ENCODE results near the gene NPIPB6. TPM values are rescaled to one million over a fixed set of nuclear protein-coding genes. Genes with fewer than 3 reads are reported as not detected.

The NPIPB6 gene
- total RNA-seq, 1 donor from 2014 or later, result 0.48 TPM

DNA sequence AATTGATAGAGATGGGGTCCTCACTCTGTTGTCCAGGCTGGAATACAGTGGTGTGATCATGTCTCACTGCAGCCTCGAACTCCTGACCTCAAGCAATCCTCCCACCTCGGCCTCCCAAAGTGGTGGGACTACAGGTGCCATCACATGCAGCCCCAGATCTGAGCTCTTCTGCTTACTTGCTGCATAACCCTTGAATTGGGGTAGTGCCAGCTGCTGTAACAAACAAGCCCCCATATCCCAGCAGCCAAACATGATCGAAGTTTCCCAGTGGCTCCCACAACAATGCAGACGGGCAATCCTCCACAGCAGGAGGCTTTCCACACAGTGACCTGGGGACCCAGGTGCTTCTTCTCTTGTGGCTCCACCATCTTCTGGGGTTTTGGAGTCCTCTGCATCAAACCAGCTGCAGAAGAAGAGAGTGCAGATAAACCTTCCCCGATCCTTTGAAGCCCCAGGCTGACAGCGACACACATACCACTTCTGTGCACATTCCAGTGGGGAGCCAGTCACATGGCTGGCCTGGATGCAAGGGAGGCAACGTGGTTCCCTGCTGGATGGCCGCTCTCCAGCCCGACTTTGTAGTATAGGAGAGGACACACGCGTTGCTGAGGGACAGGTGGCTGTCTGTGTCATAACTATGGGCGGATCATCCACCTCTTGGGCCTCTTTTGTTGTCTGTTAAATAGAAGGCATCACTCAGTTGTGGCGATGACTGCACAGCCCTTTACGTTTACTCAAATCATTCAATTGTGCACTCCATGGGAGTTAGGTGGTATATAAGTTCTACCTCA is 54.3 kb downstream of the NPIPB6 start:
- DNase-seq (peak; percentile 50), ATAC-seq (ENCODE audit: poor library complexity) (peak; percentile 77)
- intact Hi-C loops (cut with DNase I), result no loop called here

- ATAC-seq (ENCODE audit: poor library complexity) (no peak), DNase-seq (no peak)
- intact Hi-C loops (cut with DNase I), result no loop called here
Measured at GRCh38 chr16:28307936-28308335, 55.4 kb downstream of the NPIPB6 start.

DNA sequence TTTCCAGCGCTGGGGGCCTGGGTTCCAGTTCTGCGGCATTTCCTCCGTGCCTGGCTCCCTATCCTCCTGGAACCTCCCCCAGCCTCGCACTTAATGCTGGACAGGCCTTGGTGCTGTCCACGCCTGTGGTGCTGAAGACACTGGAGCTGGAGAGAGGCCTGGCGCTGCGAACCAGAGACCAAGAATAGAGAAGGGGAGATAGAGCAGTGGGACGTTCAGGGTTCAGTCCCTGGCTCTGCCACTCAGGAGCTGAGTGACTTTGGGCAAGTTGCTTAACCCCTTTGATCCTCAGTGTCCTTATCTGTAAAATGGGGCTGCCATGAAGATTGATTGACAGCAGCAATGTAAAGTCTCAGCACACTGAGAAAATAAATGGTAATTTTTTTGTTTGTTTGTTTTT is 59.1 kb downstream of the NPIPB6 start:
- peak; percentile 40 for ATAC-seq (ENCODE audit: poor library complexity)
- DNase-seq, result peak; percentile 62
- intact Hi-C loops (cut with DNase I), result no loop called here

DNA sequence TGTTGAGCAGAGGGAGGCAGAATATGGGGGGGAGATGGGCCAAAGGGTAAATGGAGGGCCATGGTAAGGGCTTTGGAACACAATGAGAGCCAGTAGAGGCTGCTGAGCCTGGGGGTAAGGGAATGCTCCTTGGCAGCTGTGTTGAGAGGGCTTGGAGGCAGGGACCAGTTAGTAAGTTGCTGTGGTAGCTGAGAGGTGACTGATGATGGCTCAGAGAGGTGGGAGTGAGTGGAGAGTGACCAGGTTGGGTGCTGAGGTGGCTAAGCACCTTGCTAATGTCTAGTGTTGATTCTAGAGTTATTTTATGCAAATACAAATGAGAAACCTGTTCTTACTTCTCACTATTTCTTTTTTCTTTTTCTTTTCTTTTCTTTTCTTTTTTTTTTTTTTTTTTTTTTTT is 60.2 kb downstream of the NPIPB6 start:
- ATAC-seq (ENCODE audit: poor library complexity) (no peak), DNase-seq (no peak)
- intact Hi-C loops (cut with DNase I), result no loop called here

DNA sequence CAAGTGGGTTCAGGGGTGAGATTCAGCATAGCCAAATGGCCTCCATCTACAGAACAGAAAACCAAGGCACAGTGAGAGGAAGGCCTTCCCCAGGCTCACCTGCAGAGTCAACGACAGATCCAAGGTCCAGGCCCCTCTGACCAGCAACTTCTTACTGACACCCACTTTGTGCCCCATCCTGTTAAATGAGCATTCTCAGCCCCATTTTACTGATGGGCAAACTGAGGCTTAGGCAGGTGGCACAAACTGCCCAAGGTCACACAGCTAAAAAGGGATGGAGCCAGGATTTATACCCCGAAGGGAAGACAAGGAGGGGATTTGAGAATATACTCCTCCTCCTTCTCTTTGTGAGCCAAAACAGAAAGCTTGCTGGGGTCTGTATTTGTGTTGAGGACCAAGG is 61.7 kb downstream of the NPIPB6 start:
- intact Hi-C loops (cut with DNase I), result no loop called here
- DNase-seq, result no peak

DNA sequence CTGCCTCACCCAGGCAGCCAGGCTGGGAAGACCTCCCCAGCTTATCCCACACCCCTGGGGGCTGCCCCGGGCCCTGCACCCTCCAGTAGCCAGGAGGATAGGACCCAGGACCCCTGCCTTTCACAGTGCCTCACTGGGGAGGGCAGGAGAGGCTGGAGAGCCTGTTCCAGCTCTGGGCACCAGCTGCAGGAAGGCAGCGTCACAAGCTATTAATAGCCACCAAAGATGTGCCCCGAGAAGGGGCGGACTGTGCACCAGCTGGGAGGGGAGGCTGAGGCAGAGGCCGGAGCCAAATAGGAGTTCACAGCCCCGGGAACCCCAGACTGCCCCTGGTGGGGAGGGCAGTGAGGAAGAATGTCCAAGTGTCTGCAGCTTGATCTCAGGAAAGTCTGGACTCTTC is 62.2 kb downstream of the NPIPB6 start:
- peak; percentile 77 for ATAC-seq (ENCODE audit: poor library complexity)
- no peak for DNase-seq
- intact Hi-C loops (cut with DNase I), result no loop called here

More for the DNA sequence above, 61.7 kb downstream of the NPIPB6 start:
- ATAC-seq (ENCODE audit: poor library complexity), result no peak

DNA sequence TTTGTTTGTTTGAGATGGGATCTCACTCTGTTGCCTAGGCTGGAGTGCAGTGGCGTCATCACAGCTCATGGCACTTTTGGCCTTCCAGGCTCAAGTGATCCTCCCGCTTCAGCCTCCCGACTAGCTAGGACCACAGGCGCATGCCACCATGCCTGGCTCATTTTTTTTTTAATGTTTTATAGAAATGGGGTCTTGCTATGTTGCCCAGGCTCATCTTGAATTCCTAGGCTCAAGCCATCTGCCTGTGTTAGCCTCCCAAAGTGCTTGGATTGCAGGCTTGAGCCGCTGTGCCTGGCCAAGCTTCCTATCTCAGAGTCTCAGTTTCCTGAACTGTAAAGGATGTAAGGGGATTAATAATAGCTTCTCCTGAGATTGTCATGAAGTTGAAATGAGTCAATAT is 63.0 kb downstream of the NPIPB6 start:
- intact Hi-C loops (cut with DNase I), result no loop called here
- DNase-seq, result no peak
- no peak for ATAC-seq (ENCODE audit: poor library complexity)

- intact Hi-C loops (cut with DNase I), result no loop called here
- DNase-seq (no peak), ATAC-seq (ENCODE audit: poor library complexity) (no peak)
Measured at GRCh38 chr16:28298511-28298878, 64.8 kb downstream of the NPIPB6 start.

DNA sequence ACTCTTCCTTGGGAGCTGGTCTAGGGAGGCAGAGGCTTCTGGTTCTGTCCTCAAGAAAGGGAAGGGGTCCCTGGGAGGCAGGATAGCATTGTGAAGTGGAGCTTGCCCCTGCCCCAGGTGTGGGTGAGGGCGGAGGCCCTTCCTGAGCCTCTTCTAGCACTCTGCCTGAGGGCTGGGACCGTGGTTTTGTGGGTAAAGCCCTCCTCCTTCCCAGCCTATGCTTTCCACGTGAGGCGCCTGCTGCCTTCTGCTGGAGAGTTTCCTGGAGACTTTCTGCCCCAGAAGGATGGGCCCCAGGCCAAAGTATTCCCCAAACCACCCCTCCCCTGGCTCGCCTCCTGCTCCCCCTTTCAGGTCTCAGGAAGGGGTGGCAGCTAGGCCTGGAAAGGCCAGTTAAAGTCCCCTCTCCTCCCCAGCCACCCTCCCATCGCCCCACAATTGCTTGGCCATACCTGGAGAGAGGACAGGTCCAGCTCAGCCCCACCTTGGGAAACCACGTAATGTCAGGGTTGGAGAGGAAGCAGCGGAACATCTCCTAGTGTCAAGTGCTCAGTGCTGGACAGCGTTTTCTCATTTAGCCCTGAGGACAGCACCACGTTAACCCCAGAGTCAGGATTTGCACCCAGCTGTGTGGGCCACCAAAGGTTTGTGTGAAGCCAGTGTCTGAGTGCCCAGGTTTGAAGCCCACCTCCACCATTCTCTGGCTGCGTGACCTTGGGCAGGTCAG is 65.4 kb downstream of the NPIPB6 start:
- intact Hi-C loops (cut with DNase I), result no loop called here
- DNase-seq (no peak), ATAC-seq (ENCODE audit: poor library complexity) (no peak)

- DNase-seq (no peak), ATAC-seq (ENCODE audit: poor library complexity) (no peak)
- intact Hi-C loops (cut with DNase I), result no loop called here
Measured at GRCh38 chr16:28297308-28297707, 66.0 kb downstream of the NPIPB6 start.

DNA sequence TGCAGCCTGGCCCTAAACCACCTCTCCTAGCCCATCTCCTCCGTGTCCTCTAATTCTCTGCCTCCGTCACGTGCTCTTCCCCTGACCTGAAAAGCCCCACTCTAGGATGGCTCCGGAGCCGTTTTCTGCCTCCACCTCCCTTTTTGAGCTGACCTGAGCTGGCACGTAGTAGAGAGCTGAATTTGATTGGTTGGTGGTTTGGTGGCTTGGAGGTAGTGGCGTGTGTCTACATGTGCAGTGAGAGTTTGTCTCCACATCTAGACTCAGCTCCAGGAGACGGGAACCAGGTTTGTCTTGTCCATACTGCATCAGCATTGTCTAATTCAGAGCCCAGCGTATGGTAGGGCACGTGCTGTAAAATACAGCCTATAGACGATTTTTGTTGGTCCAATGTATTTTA is 68.0 kb downstream of the NPIPB6 start:
- DNase-seq, result no peak
- no peak for ATAC-seq (ENCODE audit: poor library complexity)
- intact Hi-C loops (cut with DNase I), result no loop called here

GRCh38 chr16:28294201-28294600 is 69.1 kb downstream of the NPIPB6 start:
- ATAC-seq (ENCODE audit: poor library complexity), result no peak
- intact Hi-C loops (cut with DNase I), result no loop called here
- DNase-seq, result no peak

DNA sequence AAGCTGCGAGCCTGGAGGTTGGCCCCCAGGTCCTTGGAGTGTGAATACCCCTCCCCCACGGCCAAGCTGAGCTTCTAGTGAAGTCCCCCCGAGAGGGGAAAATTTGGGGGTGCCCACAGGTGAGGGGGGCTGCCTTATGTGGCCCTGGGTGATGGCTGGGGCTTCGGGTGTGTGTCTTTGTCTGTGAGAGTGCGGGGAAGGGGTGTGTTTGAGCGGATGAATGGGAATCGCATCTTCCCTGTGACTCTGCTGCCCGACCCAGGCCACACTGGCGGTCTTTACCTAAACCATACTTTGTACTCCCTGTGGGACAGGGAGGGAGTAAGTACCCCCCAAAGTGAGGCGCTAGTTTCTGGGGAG is 69.7 kb downstream of the NPIPB6 start:
- intact Hi-C loops (cut with DNase I), result no loop called here
- ATAC-seq (ENCODE audit: poor library complexity) (no peak), DNase-seq (no peak)

DNA sequence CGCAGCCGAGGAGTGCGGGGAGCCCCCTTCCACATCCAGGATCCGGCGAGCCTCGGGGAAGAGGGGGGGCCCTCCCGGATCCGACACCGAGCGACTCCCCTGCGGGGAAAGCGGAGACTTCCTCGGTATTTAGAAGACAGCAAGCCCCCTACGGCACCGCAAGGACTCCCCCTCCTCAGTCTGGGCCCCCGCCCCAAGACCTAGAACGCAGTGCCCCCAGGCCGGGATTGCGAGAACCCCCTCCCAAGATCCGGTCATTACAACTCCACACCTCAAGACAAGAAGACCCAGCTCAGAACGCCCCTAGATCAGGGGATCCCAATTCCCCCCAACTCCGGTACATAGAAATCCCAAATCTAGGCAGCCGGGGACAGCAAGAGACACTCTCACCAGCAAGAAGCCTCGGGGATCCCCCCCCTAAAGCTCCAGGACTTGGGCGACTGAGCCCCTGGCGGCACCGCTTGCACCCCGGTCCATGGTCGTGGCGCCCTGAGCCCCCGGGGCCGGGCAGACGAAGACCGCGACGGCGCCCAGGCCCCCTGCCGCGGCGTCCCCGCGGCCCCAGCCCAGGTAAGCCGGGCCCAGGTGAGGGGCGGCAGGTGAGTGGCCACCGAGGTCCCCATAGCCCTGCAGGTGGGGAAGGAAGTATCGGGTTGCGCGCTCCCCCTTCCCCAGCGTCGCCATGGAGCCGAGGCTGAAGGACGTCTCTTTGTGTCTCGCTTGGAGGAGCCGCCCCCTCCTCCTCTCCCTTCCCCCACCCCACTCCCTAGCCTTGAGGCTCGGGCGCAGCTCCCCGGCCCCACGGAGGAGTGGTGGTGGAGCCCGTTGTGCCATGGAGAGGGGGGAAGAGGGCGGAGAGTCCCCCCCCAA is 70.3 kb downstream of the NPIPB6 start:
- no peak for ATAC-seq (ENCODE audit: poor library complexity)
- no peak for DNase-seq
- intact Hi-C loops (cut with DNase I), result no loop called here

Small RNA genes within 50 kb of the gene (microRNA-seq; reads per million reads assigned to microRNA genes)
- gene MIR6862-1, result not detected

Other genes with a start within 250 kb of the NPIPB6 start
- 25.2 TPM for gene XPO6, start 151.5 kb downstream of the NPIPB6 start, total RNA-seq
- gene SBK1, start 71.0 kb downstream of the NPIPB6 start, total RNA-seq, result 2.0 TPM
- 24.7 TPM for gene EIF3CL, start 40.3 kb upstream of the NPIPB6 start, total RNA-seq
- not detected for gene NPIPB7, start 108.8 kb upstream of the NPIPB6 start, total RNA-seq
- gene CLN3, start 128.6 kb upstream of the NPIPB6 start, total RNA-seq, result 11.5 TPM
- 0.48 TPM for gene APOBR, start 131.1 kb upstream of the NPIPB6 start, total RNA-seq
- gene IL27, start 143.3 kb upstream of the NPIPB6 start, total RNA-seq, result not detected
- gene NUPR1, start 175.5 kb upstream of the NPIPB6 start, total RNA-seq, result 47.3 TPM
- 13.2 TPM for gene SGF29, start 190.4 kb upstream of the NPIPB6 start, total RNA-seq
- gene SULT1A2, start 233.5 kb upstream of the NPIPB6 start, total RNA-seq, result 1.0 TPM
- gene SULT1A1, start 246.5 kb upstream of the NPIPB6 start, total RNA-seq, result 13.1 TPM

All from Right ventricle myocardium superior (tissue), 1 donor.